GM12878 (cell line): ENCODE measurements around the gene TRAPPC12. TPM values are rescaled to one million over a fixed set of nuclear protein-coding genes. Genes with fewer than 3 reads are reported as not detected.

Experiments used
- ATAC-seq: fragments of 200-7000 bp; cut with Tn5 transposase; 3 replicates; pipeline ENCODE4 v1.9.1; 2020; ENCODE audit warnings: mild to moderate bottlenecking, moderate library complexity
- BruUV-seq: library from RNA; stranded (reverse); fragments of 400-500 nt; replicated peaks from 2 replicates; lab custom pipeline; 2021; lab: Mats Ljungman, UMichigan
- CTCF ChIA-PET: fragments of 300-600 bp; sonication (Branson Sonifier 250); formaldehyde crosslinking; extraction: SDS; loops from one replicate; lab custom pipeline; 2021; ENCODE audit warnings: inconsistent platforms; lab: Yijun Ruan, JAX
- POLR2A ChIA-PET: fragments of 350-600 bp; formaldehyde crosslinking; extraction: SDS; loops from one replicate; lab custom pipeline; 2021; ENCODE audit warnings: inconsistent platforms; lab: Charles Lee
- RAD21 ChIA-PET: fragments of 300-600 bp; sonication (Branson Sonifier 250); formaldehyde crosslinking; loops from one replicate; lab custom pipeline; 2023; ENCODE audit warnings: antibody characterized with exemption; ENCODE audit not compliant: unreplicated experiment; lab: Charles Lee
- SMC1A ChIA-PET: fragments of 300-600 bp; sonication (Branson Sonifier 250); formaldehyde crosslinking; loops from one replicate; lab custom pipeline; 2023; ENCODE audit not compliant: unreplicated experiment, uncharacterized antibody; lab: Charles Lee
- DNase-seq: peaks from one replicate; pipeline ENCODE4 v3.0.0-alpha.2; 2011; ENCODE audit warnings: low read depth, low spot score
- FAIRE-seq: peaks from 3 replicates; lab custom pipeline; 2011; peaks lifted over from hg19 to GRCh38; lab: Jason Lieb, UNC
- H2AFZ ChIP-seq: 2 replicates; pipeline ENCODE4 v1.6.0; 2011; ENCODE audit warnings: low read depth, low read length, control low read depth; ENCODE audit not compliant: control insufficient read depth
- H3K27ac ChIP-seq: 2 replicates; pipeline ENCODE4 v1.5.1; 2011; ENCODE audit warnings: control low read depth; ENCODE audit not compliant: control insufficient read depth, insufficient read depth
- H3K27me3 ChIP-seq, 2 experiments: replicated peaks in 1 of 2; 2 replicates each; pipeline versions ENCODE4 v1.6.0 to v1.6.1; 2011; ENCODE audit warnings: low read length in 1 of 2; ENCODE audit not compliant: control insufficient read depth in 2 of 2, insufficient read depth in 2 of 2
- H3K36me3 ChIP-seq, 2 experiments: 2 replicates each; pipeline ENCODE4 v1.5.1; 2011; ENCODE audit warnings: low read length in 1 of 2; ENCODE audit not compliant: control insufficient read depth in 2 of 2, insufficient read depth in 2 of 2
- H3K4me1 ChIP-seq: 2 replicates; pipeline ENCODE4 v1.6.1; 2011; ENCODE audit warnings: mild to moderate bottlenecking, low read length, moderate library complexity, mixed read lengths; ENCODE audit not compliant: control insufficient read depth, insufficient read depth
- H3K4me2 ChIP-seq: 2 replicates; pipeline ENCODE4 v1.6.0; 2011; ENCODE audit warnings: control low read depth; ENCODE audit not compliant: control insufficient read depth, insufficient read depth
- H3K4me3 ChIP-seq: fragments of 200-600 bp; sonication (generic); 2 replicates; pipeline ENCODE4 v1.5.1; 2016
- H3K79me2 ChIP-seq: 2 replicates; pipeline ENCODE4 v1.6.0; 2011; ENCODE audit warnings: low read length; ENCODE audit not compliant: control insufficient read depth, insufficient read depth
- H3K9ac ChIP-seq: 2 replicates; pipeline ENCODE4 v1.8.0; 2011; ENCODE audit warnings: low read length, control low read depth, mixed read lengths; ENCODE audit not compliant: control insufficient read depth, insufficient read depth
- H3K9me3 ChIP-seq: replicated peaks from 3 replicates; pipeline ENCODE4 v1.5.1; 2011; ENCODE audit warnings: mild to moderate bottlenecking, low read length; ENCODE audit not compliant: control insufficient read depth, insufficient read depth
- H4K20me1 ChIP-seq: 2 replicates; pipeline ENCODE4 v1.6.0; 2011; ENCODE audit not compliant: control insufficient read depth, insufficient read depth
- HDGF ChIP-seq: fragments of 450-650 bp; IDR thresholded peaks from 2 replicates; pipeline ENCODE4 v1.6.1; 2016; ENCODE audit warnings: antibody characterized with exemption
- IKZF1 ChIP-seq: fragments of 450-650 bp; conservative IDR thresholded peaks from 2 replicates; pipeline ENCODE4 v1.6.1; 2017; ENCODE audit warnings: antibody characterized with exemption, mild to moderate bottlenecking
- KLF5 ChIP-seq: fragments of 450-650 bp; IDR thresholded peaks from 2 replicates; pipeline ENCODE4 v1.6.1; 2014; ENCODE audit warnings: mild to moderate bottlenecking; ENCODE audit not compliant: partially characterized antibody
- SKIL ChIP-seq: fragments of 450-650 bp; IDR thresholded peaks from 2 replicates; pipeline ENCODE4 v1.6.1; 2017; ENCODE audit warnings: mild to moderate bottlenecking, low read depth, inconsistent platforms; ENCODE audit not compliant: poor library complexity, severe bottlenecking
- SP1 ChIP-seq: IDR thresholded peaks from one replicate; pipeline ENCODE4 v1.6.1; 2011; ENCODE audit warnings: low read depth, low read length
- TCF7 ChIP-seq: IDR thresholded peaks from 2 replicates; pipeline ENCODE4 v1.6.1; 2014; ENCODE audit warnings: antibody characterized with exemption, borderline replicate concordance
- ZNF217 ChIP-seq: fragments of 450-650 bp; IDR thresholded peaks from 2 replicates; pipeline ENCODE4 v1.6.1; 2017; ENCODE audit warnings: antibody characterized with exemption, mild to moderate bottlenecking
- WGBS: methylation state at CpG from one replicate; pipeline ENCODE4 v1.1.6; 2016; ENCODE audit warnings: low lambda C conversion rate; ENCODE audit not compliant: insufficient replicate concordance, insufficient coverage; ENCODE audit errors: missing lambda C conversion rate; 5-methylcytosine and 5-hydroxymethylcytosine counted together
- in situ Hi-C: fragments of 300-500 bp; cut with MboI; formaldehyde crosslinking; loops from 9 replicates; pipeline ENCODE4 v1.14.3; 2018; ENCODE audit warnings: mixed read lengths
- intact Hi-C: fragments of 100-400 bp; cut with micrococcal nuclease; formaldehyde crosslinking; loops from one replicate; pipeline ENCODE4 v1.14.2; 2022; ENCODE audit not compliant: unreplicated experiment
- polyA plus RNA-seq, 11 experiments: library from polyadenylated mRNA; depleted of rRNA in 4 of 11; unstranded in 6 of 11; stranded (reverse) in 5 of 11; fragments of >200 nt; fragmentation: Nextera tagmentation in 4 of 11; fragmentation: Illumina TruSeq in 1 of 11; extraction: Ambion mirVana in 4 of 11; extraction: Trizol in 1 of 11; gene quantifications; 1 replicate in 1 of 11; 2 replicates in 10 of 11; pipeline versions ENCODE4 v1.2.1 to v1.2.3, GENCODE V29; 2011 to 2016; ENCODE audit warnings: inconsistent platforms in 2 of 11, missing spikeins in 2 of 11, low read depth in 1 of 11
- total RNA-seq, 4 experiments: library from RNA; depleted of rRNA in 3 of 4; stranded (reverse); fragments of >200 nt in 3 of 4; fragmentation: Illumina TruSeq in 1 of 4; extraction: Trizol in 1 of 4; gene quantifications; 2 replicates each; pipeline versions ENCODE4 v1.2.1 to v1.2.3, GENCODE V29; 2013 to 2021
- TF ChIP-seq, protein P1 (sequence below): fragments of 450-650 bp; IDR thresholded peaks from 2 replicates; pipeline ENCODE4 v1.6.1; 2017; ENCODE audit warnings: mild to moderate bottlenecking, moderate library complexity

TRAPPC12 gene
- total and polyA plus RNA-seq, 10 of the 15 experiments (the other 5 are each of a cell fraction or from before 2014, with no cell fraction given), result 8.6 to 77.1 (median 37.4) TPM

- peak; percentile 91 for TF ChIP-seq IKZF1
- no peak for TF ChIP-seq SKIL
- TF ChIP-seq HDGF, result 0 out of 2 replicates have a peak, but pooled peaks have one; percentile 23
- TF ChIP-seq SP1, result peak; percentile 5
These were observed at the start of gene TRAPPC12 (continued) for GRCh38 chr2:3379647-3380534.

GRCh38 chr2:3332133-3332532 lies 47.4 kb upstream of the TRAPPC12 start:
- Histone ChIP-seq H3K79me2 (no peaks in the 10 kb centered on the region), H2AFZ (no peak overlapping the region), H3K36me3 (peaks cover 12 to 19% of the 10 kb centered on the region in 2 experiments), H3K4me1 (no peaks in the 10 kb centered on the region), H3K27ac (no peak overlapping the region), H3K9me3 (no peaks in the 10 kb centered on the region; the same call in 2 of the 3 replicates), H3K27me3 (no peaks in the 10 kb centered on the region), H3K4me2 (no peak overlapping the region), H3K9ac (no peak overlapping the region), H3K4me3 (no peak overlapping the region), H4K20me1 (no peaks in the 10 kb centered on the region)
- SMC1A ChIA-PET, result no interaction called here
- RAD21 ChIA-PET, result no interaction called here
- POLR2A ChIA-PET, result no interaction called here
- in situ Hi-C loops (no loop called here), intact Hi-C loops (no loop called here)
- 77% methylated on average over 8 of the region's 8 CpGs for WGBS
- no peak for FAIRE-seq
- TF ChIP-seq KLF5 (no peak), ZNF217 (no peak), TCF7 (no peak)
- TF ChIP-seq, protein P1, sequence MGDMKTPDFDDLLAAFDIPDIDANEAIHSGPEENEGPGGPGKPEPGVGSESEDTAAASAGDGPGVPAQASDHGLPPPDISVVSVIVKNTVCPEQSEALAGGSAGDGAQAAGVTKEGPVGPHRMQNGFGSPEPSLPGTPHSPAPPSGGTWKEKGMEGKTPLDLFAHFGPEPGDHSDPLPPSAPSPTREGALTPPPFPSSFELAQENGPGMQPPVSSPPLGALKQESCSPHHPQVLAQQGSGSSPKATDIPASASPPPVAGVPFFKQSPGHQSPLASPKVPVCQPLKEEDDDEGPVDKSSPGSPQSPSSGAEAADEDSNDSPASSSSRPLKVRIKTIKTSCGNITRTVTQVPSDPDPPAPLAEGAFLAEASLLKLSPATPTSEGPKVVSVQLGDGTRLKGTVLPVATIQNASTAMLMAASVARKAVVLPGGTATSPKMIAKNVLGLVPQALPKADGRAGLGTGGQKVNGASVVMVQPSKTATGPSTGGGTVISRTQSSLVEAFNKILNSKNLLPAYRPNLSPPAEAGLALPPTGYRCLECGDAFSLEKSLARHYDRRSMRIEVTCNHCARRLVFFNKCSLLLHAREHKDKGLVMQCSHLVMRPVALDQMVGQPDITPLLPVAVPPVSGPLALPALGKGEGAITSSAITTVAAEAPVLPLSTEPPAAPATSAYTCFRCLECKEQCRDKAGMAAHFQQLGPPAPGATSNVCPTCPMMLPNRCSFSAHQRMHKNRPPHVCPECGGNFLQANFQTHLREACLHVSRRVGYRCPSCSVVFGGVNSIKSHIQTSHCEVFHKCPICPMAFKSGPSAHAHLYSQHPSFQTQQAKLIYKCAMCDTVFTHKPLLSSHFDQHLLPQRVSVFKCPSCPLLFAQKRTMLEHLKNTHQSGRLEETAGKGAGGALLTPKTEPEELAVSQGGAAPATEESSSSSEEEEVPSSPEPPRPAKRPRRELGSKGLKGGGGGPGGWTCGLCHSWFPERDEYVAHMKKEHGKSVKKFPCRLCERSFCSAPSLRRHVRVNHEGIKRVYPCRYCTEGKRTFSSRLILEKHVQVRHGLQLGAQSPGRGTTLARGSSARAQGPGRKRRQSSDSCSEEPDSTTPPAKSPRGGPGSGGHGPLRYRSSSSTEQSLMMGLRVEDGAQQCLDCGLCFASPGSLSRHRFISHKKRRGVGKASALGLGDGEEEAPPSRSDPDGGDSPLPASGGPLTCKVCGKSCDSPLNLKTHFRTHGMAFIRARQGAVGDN, result no peak
- CTCF ChIA-PET, result no interaction called here
- no peak for DNase-seq
- no peak for ATAC-seq
- no TSS peak for BruUV-seq
